Activated CD8-positive, alpha-beta memory T cell treated with anti-CD3 and anti-CD28 coated beads, Interleukin-2, amount 50 U/mL, for 1 hour (primary cell): ENCODE data around the gene FGR.
"Not testable (repeated sequence)": the region's sequence is repeated elsewhere in the genome, so short reads cannot be mapped to it uniquely, and the experiment has no call there.

Source experiments
- DNase-seq: peaks from one replicate; pipeline ENCODE4 v3.0.0-alpha.2; 2020; ENCODE audit errors: extremely low read depth

The FGR gene

GRCh38 chr1:27635396-27636142 is 584 bp upstream of the FGR start:
- no peak for DNase-seq

- DNase-seq = no peak
Observed at GRCh38 chr1:27634177-27634984, 604 bp downstream of the FGR start.

- no peak for DNase-seq
Observed at GRCh38 chr1:27633640-27634176, 1.3 kb downstream of the FGR start.

DNA sequence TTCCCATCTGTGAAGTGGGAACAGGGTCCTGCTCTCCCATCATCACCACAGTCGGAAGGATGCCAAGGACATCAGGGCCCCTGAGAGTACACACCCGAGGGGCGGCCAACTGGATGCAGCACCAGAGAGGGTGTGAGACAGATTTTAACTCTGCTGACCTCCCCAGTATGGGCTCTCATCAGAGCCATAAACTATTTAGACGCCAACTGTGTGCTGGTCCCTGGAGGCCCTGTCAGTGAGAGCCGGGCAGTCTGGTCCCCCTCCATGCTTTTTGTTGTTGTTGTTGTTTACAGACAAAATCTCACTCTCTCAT is 1.7 kb downstream of the FGR start:
- DNase-seq = no peak

- peak; percentile 40 for DNase-seq
Observed at GRCh38 chr1:27632387-27633297, 2.3 kb downstream of the FGR start.

DNA sequence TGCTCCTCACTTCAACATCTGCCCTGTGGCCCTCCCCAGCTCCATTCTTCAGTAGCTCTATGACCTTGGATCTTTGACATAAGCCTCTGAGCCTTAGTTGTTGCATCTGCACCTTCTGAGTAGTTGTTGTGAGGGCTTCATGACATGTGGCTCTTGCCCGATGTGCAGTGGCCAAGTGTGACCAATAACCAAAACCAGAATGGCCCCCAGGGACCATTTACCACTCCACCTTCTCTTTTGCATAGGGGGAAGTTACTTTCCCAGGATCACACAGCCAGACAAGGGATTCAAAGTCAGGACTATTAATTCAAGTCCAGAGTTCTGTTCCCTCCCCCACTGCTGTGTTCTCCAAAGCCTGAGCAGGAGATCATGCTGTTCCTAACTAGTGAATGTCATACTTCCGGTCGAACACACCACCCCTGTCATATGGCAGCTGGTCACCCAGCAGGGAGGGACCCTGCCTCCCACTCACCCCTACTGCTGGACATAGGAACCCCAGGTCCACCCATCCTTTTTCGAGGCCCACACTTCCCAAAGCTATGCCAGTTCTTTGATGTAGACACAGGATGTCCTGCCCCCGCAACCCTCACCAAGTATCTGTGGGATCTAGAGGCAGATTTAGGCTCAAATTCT is 4.0 kb downstream of the FGR start:
- DNase-seq = no peak

DNA sequence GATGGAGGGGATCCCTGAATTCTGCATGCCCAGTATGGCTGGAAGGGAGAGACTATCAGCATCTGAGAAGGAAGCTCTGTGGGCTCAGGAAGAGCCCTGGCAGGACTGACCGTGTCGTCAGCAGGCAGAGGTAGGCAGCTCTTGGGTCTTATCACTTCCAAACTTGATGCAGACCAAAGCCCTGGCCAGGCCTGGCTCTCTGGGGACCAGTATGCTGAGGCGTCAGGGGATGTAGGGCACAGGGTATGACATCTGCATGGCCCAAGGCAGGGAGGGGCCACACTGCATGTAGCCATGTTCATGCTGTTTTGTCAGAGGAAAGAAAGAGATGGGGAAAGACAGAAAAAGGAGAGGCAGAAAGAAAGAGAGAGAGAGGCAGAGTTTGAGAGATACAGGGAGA is 6.3 kb downstream of the FGR start:
- DNase-seq = no peak

- not testable (repeated sequence) for DNase-seq
Observed at GRCh38 chr1:27627733-27628132, 7.3 kb downstream of the FGR start.

- no peak for DNase-seq
Observed at GRCh38 chr1:27627061-27627460, 7.9 kb downstream of the FGR start.

- no peak for DNase-seq
Observed at GRCh38 chr1:27626031-27626935, 8.7 kb downstream of the FGR start.

DNA sequence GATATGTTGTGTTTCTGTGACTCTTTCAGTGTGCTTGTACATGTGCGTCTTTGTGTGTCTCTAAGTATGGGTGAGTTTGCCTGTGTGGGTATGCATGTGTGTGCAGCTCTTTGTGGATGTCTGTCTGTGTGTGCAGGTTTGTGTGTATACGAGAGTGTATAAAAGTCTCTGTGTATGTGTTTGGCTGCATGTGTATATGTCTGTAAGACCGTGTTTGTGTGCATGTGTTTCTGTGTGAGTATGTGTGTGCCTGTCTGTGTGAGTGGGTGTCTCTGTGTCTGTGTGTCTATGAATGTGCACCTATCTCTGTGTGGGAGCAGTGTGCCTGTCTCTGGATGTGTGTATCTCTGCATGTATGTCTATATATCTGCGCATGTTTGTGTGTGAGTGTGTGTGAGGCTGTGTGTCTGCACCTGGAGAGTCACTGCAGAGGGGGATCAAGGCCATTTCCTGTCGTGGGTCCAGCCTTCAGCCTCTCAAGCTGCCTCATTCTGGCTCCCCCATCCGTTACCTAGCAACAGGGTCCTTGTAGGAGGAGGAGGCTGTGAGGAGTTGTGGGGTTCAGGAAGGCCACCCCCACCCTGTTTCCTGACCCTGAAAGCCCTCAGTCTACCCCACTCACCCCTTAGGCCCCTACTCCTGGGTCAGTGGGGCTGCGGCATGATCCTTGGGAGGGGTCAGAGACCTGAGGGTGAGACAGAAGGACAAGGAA is 10.4 kb downstream of the FGR start:
- DNase-seq = no peak

- DNase-seq = no peak
Observed at GRCh38 chr1:27623327-27624212, 11.4 kb downstream of the FGR start.

DNA sequence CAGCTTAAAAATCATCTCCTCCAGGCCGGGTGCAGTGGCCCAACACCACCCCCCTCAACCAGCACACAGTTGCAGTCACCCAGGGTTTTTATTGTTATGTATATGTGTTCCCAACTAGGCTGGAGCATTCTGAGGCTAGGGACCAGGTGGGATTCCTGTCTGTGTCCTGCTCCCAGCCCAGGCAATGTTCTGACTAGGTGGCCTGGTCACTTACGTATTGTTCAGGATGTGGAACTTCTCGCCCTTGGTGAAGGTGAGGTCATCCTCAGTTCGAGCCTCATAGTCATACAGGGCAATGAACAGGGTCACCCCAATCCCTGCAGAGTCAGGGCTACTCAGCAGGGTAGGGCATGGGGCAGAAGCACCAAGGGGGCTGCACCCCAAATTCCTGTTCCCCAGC is 12.2 kb downstream of the FGR start:
- DNase-seq = no peak

DNA sequence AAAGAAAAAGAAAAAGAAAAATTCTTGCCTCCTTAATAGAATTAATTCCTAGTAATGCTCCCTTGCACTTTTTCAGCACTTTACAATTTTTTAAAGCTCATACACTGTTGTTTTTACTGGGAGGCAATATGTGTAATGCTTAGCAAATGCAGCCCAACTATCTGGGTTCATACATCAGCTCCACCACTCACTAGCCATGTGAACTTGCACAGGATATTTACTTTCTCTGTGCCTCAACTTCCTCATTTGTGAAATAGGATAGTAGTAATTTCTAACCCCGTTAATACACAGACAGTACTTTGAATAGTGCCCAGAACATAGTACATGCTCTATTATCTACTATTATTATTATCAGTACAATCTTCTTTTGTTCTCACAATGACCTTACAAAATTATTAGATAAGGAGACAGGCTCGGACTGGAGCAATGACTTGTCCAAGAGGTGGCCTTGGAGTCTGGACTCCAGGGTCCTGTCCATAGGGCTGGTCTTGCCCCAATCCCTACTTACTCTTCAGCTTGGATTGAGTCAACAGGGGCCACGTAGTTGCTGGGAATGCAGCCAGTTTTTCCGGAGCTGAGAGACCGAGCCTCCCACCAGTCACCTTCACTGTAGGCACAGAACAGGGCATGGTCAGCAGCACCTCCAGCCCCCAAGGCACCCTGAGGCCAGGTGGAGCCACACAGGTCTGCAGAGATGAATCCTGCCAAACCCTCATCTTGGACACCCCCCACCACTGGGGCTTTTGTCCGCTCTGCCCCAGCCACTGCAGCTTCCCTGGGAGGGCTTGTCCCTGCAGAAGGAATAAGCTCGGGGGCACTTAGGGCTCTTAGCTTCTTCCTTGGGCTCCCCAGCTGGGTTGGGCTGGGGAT is 13.7 kb downstream of the FGR start:
- no peak for DNase-seq

DNA sequence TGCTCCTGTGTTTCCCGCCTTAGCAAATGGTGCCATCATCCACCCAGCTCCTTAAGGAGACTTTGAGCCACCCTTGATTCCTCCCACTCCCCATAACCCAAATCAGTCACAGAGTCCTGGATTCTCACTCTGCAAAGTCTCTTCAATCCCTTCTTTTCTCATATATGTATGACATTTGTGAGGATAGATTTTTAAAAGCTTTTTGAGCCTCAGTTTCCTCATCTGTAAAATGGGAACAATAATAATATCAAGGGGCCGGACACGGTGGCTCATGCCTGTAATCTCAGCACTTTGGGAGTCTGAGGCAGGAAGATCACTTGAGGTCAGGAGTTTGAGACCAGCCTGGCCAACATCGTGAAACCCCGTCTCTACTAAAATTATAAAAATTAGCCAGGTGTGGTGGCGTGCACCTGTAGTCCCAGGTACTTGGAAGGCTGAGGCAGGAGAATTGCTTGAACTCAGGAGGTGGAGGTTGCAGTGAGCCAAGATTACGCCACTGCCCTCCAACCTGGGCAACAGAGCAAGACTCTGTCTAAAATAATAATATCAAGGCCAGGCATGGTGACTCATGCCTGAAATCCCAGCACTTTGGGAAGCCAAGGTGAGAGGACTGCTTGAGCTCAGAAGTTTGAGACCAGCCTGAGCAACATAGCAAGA is 15.1 kb downstream of the FGR start:
- DNase-seq = not testable (repeated sequence)

GRCh38 chr1:27618341-27619082 is 16.5 kb downstream of the FGR start:
- DNase-seq = no peak

DNA sequence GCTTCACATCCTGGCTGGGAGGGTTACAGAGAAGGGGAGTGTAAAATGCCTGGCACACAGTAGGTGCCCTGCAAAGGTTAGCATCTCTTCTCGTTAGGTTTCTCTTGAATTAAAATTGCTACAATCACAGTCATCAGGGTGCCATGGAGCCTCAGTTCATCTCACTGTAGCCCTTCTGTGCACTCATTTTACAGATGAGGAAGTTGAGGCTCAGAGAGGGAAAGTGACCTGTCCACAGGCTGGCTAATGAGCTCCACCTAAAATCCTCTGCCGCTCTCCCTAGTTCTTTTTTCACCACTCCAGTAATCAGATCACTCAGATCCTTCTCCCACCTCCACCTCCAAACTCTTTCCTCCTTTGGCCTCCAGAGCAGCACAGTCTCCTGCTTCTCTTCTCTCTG is 17.6 kb downstream of the FGR start:
- DNase-seq = no peak
